Ovary (tissue), 9 donors: Measurements from ENCODE around the gene FNDC8. TPM values are rescaled to one million over a fixed set of nuclear protein-coding genes. Genes with fewer than 3 reads are reported as not detected.

Experiments used
- DNase-seq, 5 donors: peaks; one replicate each; pipeline ENCODE4 v3.0.0-alpha.2; 2019 to 2020
- H3K27ac ChIP-seq, 2 donors: fragments of 200-600 bp; one replicate each; pipeline versions ENCODE4 v1.5.1 to v1.8.0; 2019 to 2022
- H3K27me3 ChIP-seq: fragments of 200-600 bp; one replicate; pipeline ENCODE4 v1.8.0; 2022
- H3K36me3 ChIP-seq: fragments of 200-600 bp; sonication (generic); one replicate; pipeline ENCODE4 v1.5.1; 2019
- H3K4me1 ChIP-seq: one replicate; pipeline ENCODE4 v1.8.1; 2013; ENCODE audit warnings: mild to moderate bottlenecking, moderate library complexity; ENCODE audit not compliant: insufficient read depth
- H3K4me3 ChIP-seq: fragments of 200-600 bp; sonication (generic); one replicate; pipeline ENCODE4 v1.5.1; 2017
- H3K9me3 ChIP-seq, 2 donors: fragments of 200-600 bp in 1 of 2; sonication (generic) in 1 of 2; one replicate each; pipeline versions ENCODE4 v1.5.1 to v1.8.1; 2013 to 2019; ENCODE audit warnings: mild to moderate bottlenecking in 1 of 2, moderate library complexity in 1 of 2
- EP300 ChIP-seq: sonication (generic); formaldehyde crosslinking; IDR thresholded peaks from one replicate; pipeline ENCODE4 v1.6.1; 2017; ENCODE audit warnings: antibody characterized with exemption
- POLR2A ChIP-seq: fragments of 450-650 bp; IDR thresholded peaks from one replicate; pipeline ENCODE4 v1.6.1; 2017; ENCODE audit warnings: antibody characterized with exemption, mild to moderate bottlenecking, moderate library complexity
- WGBS, 3 donors: extraction: QIAGEN DNeasy Blood & Tissue Kit in 1 of 3; methylation state at CpG; one replicate each; pipeline versions ENCODE4 v1.1.5 to v1.1.7; 2013 to 2017; 5-methylcytosine and 5-hydroxymethylcytosine counted together
- intact Hi-C, 4 donors: fragments of 100-400 bp; cut with DNase I; formaldehyde crosslinking; loops; one replicate each; pipeline versions ENCODE4 v1.11.0 to v1.15.1; 2022 to 2023
- polyA plus RNA-seq, 2 donors: library from polyadenylated mRNA; stranded (reverse); fragments of 200-250 nt in 1 of 2; fragments of 350-450 nt in 1 of 2; fragmentation: Illumina TruSeq in 1 of 2; extraction: RNeasy Lipid Tissue Mini Kit (QIAGEN cat#74804) in 1 of 2; gene quantifications; one replicate each; pipeline ENCODE4 v1.2.3, GENCODE V29; 2013 to 2014
- total RNA-seq, 7 donors: library from RNA; depleted of rRNA in 2 of 7; stranded (reverse); fragments of >200 nt in 2 of 7; fragmentation: NEBNext Ultra II Directional in 3 of 7; extraction: Animal tissue kit (Norgen Biotek cat#: 25700) in 3 of 7; gene quantifications; one replicate each; pipeline versions ENCODE4 v1.1.0 to v1.2.4, GENCODE V29; 2016 to 2023
- TF ChIP-seq, protein P1 (sequence below), 3 donors: fragments of 450-650 bp in 2 of 3; fragments of 200-600 bp in 1 of 3; IDR thresholded peaks; one replicate each; pipeline versions ENCODE4 v1.5.1 to v1.8.0; 2016 to 2022; ENCODE audit warnings: antibody characterized with exemption in 3 of 3, mild to moderate bottlenecking in 1 of 3
- donor health status: DM: no; HTN: no; CAD: no; lungs with moderate emphysema.
- donor health status: DM: no; HTN: no; CAD: no.
- donor health status: Bipolar disorder and iron deficiency.
- donor health status: DM: yes; HTN: yes; CAD: no.
- donor health status: DM: no; HTN: no; CAD: no.
- donor health status: DM: yes; HTN: yes; CAD: no.

FNDC8 gene
- total and polyA plus RNA-seq, 9 donors, result not detected

DNA sequence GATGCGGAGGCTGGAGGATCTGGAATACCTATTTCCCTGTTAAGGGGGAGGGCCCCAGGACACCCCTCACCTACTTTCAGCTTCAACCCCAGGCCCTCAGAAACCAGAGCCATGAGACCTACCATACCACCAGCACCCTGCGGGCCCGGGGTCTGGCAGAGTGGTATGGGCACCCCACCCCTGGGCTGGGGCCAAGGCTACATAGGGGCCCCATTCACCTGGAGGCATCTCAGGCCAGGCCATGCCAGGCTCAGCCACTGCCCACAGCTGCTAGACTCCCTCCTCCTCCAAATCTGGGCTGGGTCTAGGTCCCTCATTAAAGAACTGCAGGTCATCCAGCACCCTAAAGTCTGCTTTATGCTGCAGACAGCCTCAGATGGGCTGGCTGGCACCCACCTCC is 9.0 kb downstream of the FNDC8 start:
- intact Hi-C loops, result no loop called here
- Histone ChIP-seq H3K27ac (no peak overlapping the region), H3K36me3 (no peaks in the 10 kb centered on the region), H3K27me3 (no peaks in the 10 kb centered on the region), H3K4me1 (no peaks in the 10 kb centered on the region), H3K9me3 (no peaks in the 10 kb centered on the region), H3K4me3 (no peak overlapping the region)
- 87 to 96% (median 91%) methylated on average over 3 of the region's 3 CpGs for WGBS, 3 donors
- DNase-seq, result no peak
- TF ChIP-seq, protein P1, sequence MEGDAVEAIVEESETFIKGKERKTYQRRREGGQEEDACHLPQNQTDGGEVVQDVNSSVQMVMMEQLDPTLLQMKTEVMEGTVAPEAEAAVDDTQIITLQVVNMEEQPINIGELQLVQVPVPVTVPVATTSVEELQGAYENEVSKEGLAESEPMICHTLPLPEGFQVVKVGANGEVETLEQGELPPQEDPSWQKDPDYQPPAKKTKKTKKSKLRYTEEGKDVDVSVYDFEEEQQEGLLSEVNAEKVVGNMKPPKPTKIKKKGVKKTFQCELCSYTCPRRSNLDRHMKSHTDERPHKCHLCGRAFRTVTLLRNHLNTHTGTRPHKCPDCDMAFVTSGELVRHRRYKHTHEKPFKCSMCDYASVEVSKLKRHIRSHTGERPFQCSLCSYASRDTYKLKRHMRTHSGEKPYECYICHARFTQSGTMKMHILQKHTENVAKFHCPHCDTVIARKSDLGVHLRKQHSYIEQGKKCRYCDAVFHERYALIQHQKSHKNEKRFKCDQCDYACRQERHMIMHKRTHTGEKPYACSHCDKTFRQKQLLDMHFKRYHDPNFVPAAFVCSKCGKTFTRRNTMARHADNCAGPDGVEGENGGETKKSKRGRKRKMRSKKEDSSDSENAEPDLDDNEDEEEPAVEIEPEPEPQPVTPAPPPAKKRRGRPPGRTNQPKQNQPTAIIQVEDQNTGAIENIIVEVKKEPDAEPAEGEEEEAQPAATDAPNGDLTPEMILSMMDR (IDR thresholded peaks at IDR 0.05), result no peak
- TF ChIP-seq EP300, result no peak
- TF ChIP-seq POLR2A, result no peak

DNA sequence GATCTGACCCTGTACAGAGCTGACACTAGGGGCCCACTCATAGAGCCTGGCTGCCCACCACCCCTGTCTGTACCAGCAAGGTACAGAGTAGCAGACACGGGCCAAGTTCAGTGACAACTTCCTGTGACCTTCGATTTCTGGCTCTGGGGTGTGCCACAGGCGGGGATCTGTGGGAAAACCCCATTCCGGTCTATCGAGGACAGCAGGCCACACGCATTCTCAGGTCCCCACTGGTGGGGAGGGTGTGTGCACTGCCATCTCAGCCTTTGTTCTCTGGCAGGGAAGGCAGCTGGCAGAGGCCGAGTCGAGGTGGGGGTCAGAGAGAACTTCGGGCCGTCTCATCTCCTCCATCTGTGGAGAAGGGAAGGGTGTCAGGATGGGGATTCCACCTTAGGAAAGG is 10.7 kb downstream of the FNDC8 start:
- WGBS, 3 donors, result 66 to 83% (median 71%) methylated on average over 10 of the region's 10 CpGs
- Histone ChIP-seq H3K4me3 (no peak overlapping the region), H3K4me1 (no peaks in the 10 kb centered on the region), H3K27ac (no peak overlapping the region), H3K36me3 (no peaks in the 10 kb centered on the region), H3K27me3 (no peaks in the 10 kb centered on the region), H3K9me3 (no peaks in the 10 kb centered on the region)
- intact Hi-C loops, result no loop called here
- TF ChIP-seq EP300, result no peak
- TF ChIP-seq, protein P1 (IDR thresholded peaks at IDR 0.05), result no peak
- no peak for TF ChIP-seq POLR2A
- no peak for DNase-seq

DNA sequence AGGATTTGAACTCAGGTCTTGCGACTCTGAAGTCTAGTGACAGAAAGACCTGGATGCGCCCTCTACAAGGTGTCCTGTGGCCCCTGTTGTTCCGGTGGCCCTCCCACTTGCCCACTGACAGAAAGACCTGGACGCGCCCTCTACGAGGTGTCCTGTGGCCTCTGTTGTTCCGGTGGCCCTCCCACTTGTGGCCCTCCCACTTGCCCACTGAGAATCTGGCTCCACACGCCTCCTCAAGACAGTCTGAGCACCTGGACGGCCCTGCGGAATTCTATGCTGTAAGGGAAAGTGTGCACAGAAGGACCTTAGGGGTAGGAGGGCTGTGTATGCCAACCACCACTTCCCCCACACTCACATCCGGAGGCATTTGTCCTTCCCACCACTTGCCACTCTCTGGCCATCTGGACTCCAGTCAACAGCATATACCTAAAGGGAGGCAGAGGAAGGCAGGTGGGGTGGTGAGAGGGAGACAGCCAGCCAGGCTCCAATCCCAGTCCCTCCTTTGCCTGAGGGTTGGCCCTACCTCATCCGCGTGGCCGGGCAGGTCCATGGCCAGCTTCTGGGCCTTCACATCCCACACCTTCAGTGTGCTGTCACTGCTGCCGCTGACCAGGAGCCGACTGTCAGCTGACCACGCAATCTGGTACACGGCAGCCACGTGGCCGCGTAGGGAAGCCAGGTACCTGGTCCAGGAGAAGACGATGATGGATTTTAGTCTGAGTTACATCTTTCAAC is 11.6 kb downstream of the FNDC8 start:
- Histone ChIP-seq H3K27ac (no peak overlapping the region), H3K4me1 (no peaks in the 10 kb centered on the region), H3K9me3 (no peaks in the 10 kb centered on the region), H3K36me3 (no peaks in the 10 kb centered on the region), H3K27me3 (no peaks in the 10 kb centered on the region), H3K4me3 (no peak overlapping the region)
- 89 to 95% (median 89%) methylated on average over 22 of the region's 22 CpGs for WGBS, 3 donors
- TF ChIP-seq POLR2A, result no peak
- intact Hi-C loops, result no loop called here
- no peak for DNase-seq

DNA sequence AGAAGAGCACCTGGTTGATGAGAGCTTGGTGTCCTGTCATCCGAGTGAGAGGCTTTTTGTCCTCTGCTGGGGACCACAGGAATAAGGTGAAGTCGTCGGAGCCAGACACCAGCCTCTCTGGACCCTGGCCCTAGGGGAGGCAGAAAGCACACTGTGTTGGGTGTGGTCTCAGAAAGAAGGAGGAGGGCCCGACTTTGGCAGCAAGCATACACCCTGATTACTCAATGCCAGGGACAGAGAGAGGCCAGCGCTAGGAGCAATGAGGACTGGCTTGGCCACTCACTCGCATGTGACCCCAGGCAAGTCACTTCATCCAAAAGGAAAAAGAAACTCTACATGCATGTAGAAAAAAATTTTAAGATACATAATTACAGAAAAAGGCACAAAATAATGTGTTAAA is 13.9 kb downstream of the FNDC8 start:
- intact Hi-C loops, result no loop called here

DNA sequence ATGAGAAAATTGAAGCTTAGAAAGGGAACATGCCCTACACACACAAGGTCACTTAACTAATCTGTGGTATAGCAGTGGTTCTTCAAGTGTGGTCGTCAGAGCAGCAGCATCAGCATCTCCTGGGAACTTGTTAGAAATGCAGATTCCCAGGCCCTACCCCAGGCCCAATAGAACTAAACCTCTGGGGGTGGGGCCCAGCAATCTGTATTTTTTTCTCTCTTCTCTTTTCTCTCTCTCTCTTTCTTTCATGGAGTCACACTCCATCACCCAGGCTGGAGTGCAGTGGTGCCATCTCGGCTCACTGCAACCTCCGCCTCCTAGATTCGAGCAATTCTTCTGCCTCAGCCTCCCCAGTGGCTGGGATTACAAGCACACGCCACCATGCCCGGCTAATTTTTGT is 16.8 kb downstream of the FNDC8 start:
- H3K4me3 ChIP-seq, result no peak overlapping the region
- no peaks in the 10 kb centered on the region for H3K36me3 ChIP-seq
- 91 to 94% (median 92%) methylated on average over 6 of the region's 6 CpGs for WGBS, 3 donors
- intact Hi-C loops, result no loop called here
- no peaks in the 10 kb centered on the region for H3K27me3 ChIP-seq
- H3K4me1 ChIP-seq, result peaks cover 7% of the 10 kb centered on the region
- no peak for DNase-seq
- no peak overlapping the region for H3K27ac ChIP-seq
- H3K9me3 ChIP-seq, result no peaks in the 10 kb centered on the region
- TF ChIP-seq EP300, result no peak
- no peak for TF ChIP-seq POLR2A
- TF ChIP-seq, protein P1 (IDR thresholded peaks at IDR 0.05), result no peak

More for the DNA sequence above, 13.9 kb downstream of the FNDC8 start:
- H3K27ac ChIP-seq, result no peak overlapping the region
- no peak for TF ChIP-seq POLR2A
- TF ChIP-seq, protein P1 (IDR thresholded peaks at IDR 0.05), result no peak
- no peak for TF ChIP-seq EP300
- no peaks in the 10 kb centered on the region for H3K9me3 ChIP-seq
- H3K27me3 ChIP-seq, result no peaks in the 10 kb centered on the region
- WGBS, 3 donors, result 80 to 87% (median 86%) methylated on average over 6 of the region's 6 CpGs
- no peaks in the 10 kb centered on the region for H3K4me1 ChIP-seq
- no peak for DNase-seq
- no peak overlapping the region for H3K4me3 ChIP-seq
- no peaks in the 10 kb centered on the region for H3K36me3 ChIP-seq
